IPS-20b (cell line): Measurements from ENCODE around the gene DDX24.
"Not testable (repeated sequence)": the region's sequence is repeated elsewhere in the genome, so short reads cannot be mapped to it uniquely, and the experiment has no call there.

Experiments used
- H3K27ac ChIP-seq: one replicate; pipeline ENCODE4 v1.5.1; 2013; ENCODE audit warnings: low read length
- H3K27me3 ChIP-seq: 2 replicates; pipeline ENCODE4 v1.6.1; 2013; ENCODE audit warnings: mild to moderate bottlenecking, low read length, inconsistent platforms; ENCODE audit not compliant: insufficient read depth
- H3K36me3 ChIP-seq: 2 replicates; pipeline ENCODE4 v1.6.1; 2013; ENCODE audit warnings: low read depth, mild to moderate bottlenecking, inconsistent platforms, low read length, moderate library complexity; ENCODE audit not compliant: insufficient read depth
- H3K4me1 ChIP-seq: 2 replicates; pipeline ENCODE4 v1.6.1; 2013; ENCODE audit warnings: mild to moderate bottlenecking, control low read depth, inconsistent platforms, low read length, moderate library complexity; ENCODE audit not compliant: insufficient read depth
- H3K4me3 ChIP-seq: 2 replicates; pipeline ENCODE4 v1.5.1; 2013; ENCODE audit warnings: mild to moderate bottlenecking, low read length, inconsistent platforms
- H3K9ac ChIP-seq: 2 replicates; pipeline ENCODE4 v1.6.1; 2013; ENCODE audit warnings: low read depth, mild to moderate bottlenecking, inconsistent platforms, low read length, moderate library complexity
- H3K9me3 ChIP-seq: 2 replicates; pipeline ENCODE4 v1.6.1; 2013; ENCODE audit warnings: mild to moderate bottlenecking, low read depth, low read length, inconsistent platforms; ENCODE audit not compliant: insufficient read depth

The DDX24 gene

GRCh38 chr14:94074534-94074933 is 6.5 kb downstream of the DDX24 start:
- H3K9ac ChIP-seq = no peak overlapping the region
- no peaks in the 10 kb centered on the region for H3K27me3 ChIP-seq
- H3K4me3 ChIP-seq = no peak overlapping the region
- peaks cover 46% of the 10 kb centered on the region for H3K36me3 ChIP-seq
- no peak overlapping the region for H3K27ac ChIP-seq
- H3K4me1 ChIP-seq = peaks cover 1% of the 10 kb centered on the region
- peaks cover 17% of the 10 kb centered on the region for H3K9me3 ChIP-seq

GRCh38 chr14:94072076-94072475 is 8.9 kb downstream of the DDX24 start:
- not testable (repeated sequence) for H3K27ac ChIP-seq, H3K4me3 ChIP-seq, H3K9ac ChIP-seq, H3K27me3 ChIP-seq, H3K4me1 ChIP-seq
- H3K9me3 ChIP-seq = peaks cover 17% of the 10 kb centered on the region
- peaks cover 22% of the 10 kb centered on the region for H3K36me3 ChIP-seq

GRCh38 chr14:94066089-94066676 is 14.8 kb downstream of the DDX24 start:
- Histone ChIP-seq H3K36me3 (peaks cover 20% of the 10 kb centered on the region), H3K27ac (no peak overlapping the region), H3K9me3 (peaks cover 5% of the 10 kb centered on the region; the same call in 1 of the 2 replicates), H3K9ac (no peak overlapping the region), H3K4me3 (no peak overlapping the region), H3K4me1 (peaks cover 12% of the 10 kb centered on the region), H3K27me3 (no peaks in the 10 kb centered on the region)

- peaks cover 51% of the 10 kb centered on the region for H3K36me3 ChIP-seq
- no peaks in the 10 kb centered on the region for H3K9me3 ChIP-seq
- peaks cover 12% of the 10 kb centered on the region for H3K4me1 ChIP-seq
- no peaks in the 10 kb centered on the region for H3K27me3 ChIP-seq
- H3K4me3 ChIP-seq = no peak overlapping the region
- no peak overlapping the region for H3K27ac ChIP-seq
- no peak overlapping the region for H3K9ac ChIP-seq
Observed at GRCh38 chr14:94062344-94062940, 18.6 kb downstream of the DDX24 start.

GRCh38 chr14:94059998-94060397 is 21.0 kb downstream of the DDX24 start:
- Histone ChIP-seq H3K27ac (no peak overlapping the region), H3K36me3 (peaks cover 75% of the 10 kb centered on the region), H3K4me3 (no peak overlapping the region), H3K9me3 (no peaks in the 10 kb centered on the region), H3K9ac (no peak overlapping the region), H3K27me3 (no peaks in the 10 kb centered on the region), H3K4me1 (peaks cover 7% of the 10 kb centered on the region)

GRCh38 chr14:94058674-94059138 is 22.3 kb downstream of the DDX24 start:
- Histone ChIP-seq H3K27me3 (no peaks in the 10 kb centered on the region), H3K27ac (no peak overlapping the region), H3K9me3 (no peaks in the 10 kb centered on the region), H3K36me3 (peaks cover 88% of the 10 kb centered on the region), H3K4me3 (no peak overlapping the region), H3K4me1 (peaks cover 7% of the 10 kb centered on the region), H3K9ac (no peak overlapping the region)

- Histone ChIP-seq H3K9ac (no peak overlapping the region), H3K27ac (no peak overlapping the region), H3K9me3 (no peaks in the 10 kb centered on the region), H3K27me3 (no peaks in the 10 kb centered on the region), H3K4me3 (no peak overlapping the region), H3K4me1 (peaks cover 6% of the 10 kb centered on the region), H3K36me3 (peaks cover 89% of the 10 kb centered on the region)
Observed at GRCh38 chr14:94058128-94058673, 22.8 kb downstream of the DDX24 start.

- peaks cover 95% of the 10 kb centered on the region for H3K36me3 ChIP-seq
- H3K4me3 ChIP-seq = no peak overlapping the region
- no peak overlapping the region for H3K9ac ChIP-seq
- H3K4me1 ChIP-seq = no peaks in the 10 kb centered on the region
- H3K27ac ChIP-seq = no peak overlapping the region
- no peaks in the 10 kb centered on the region for H3K27me3 ChIP-seq
- no peaks in the 10 kb centered on the region for H3K9me3 ChIP-seq
Observed at GRCh38 chr14:94056579-94057308, 24.3 kb downstream of the DDX24 start.

GRCh38 chr14:94054936-94055335 is 26.1 kb downstream of the DDX24 start:
- Histone ChIP-seq H3K4me1 (no peaks in the 10 kb centered on the region), H3K9ac (no peak overlapping the region), H3K36me3 (peaks cover 95% of the 10 kb centered on the region), H3K9me3 (no peaks in the 10 kb centered on the region), H3K4me3 (no peak overlapping the region), H3K27me3 (no peaks in the 10 kb centered on the region), H3K27ac (no peak overlapping the region)

GRCh38 chr14:94054401-94054800 is 26.6 kb downstream of the DDX24 start:
- peaks cover 95% of the 10 kb centered on the region for H3K36me3 ChIP-seq

GRCh38 chr14:94052662-94053061 is 28.3 kb downstream of the DDX24 start:
- Histone ChIP-seq H3K27me3 (no peaks in the 10 kb centered on the region), H3K4me3 (no peak overlapping the region), H3K9me3 (no peaks in the 10 kb centered on the region), H3K27ac (no peak overlapping the region), H3K9ac (no peak overlapping the region), H3K4me1 (no peaks in the 10 kb centered on the region), H3K36me3 (peaks cover 95% of the 10 kb centered on the region)

More at GRCh38 chr14:94054401-94054800, 26.6 kb downstream of the DDX24 start:
- H3K9ac ChIP-seq = no peak overlapping the region
- no peak overlapping the region for H3K4me3 ChIP-seq
- H3K27ac ChIP-seq = no peak overlapping the region
- no peaks in the 10 kb centered on the region for H3K27me3 ChIP-seq
- no peaks in the 10 kb centered on the region for H3K4me1 ChIP-seq
- no peaks in the 10 kb centered on the region for H3K9me3 ChIP-seq
